ENCODE measurements around the gene SOX6. TPM values are rescaled to one million over a fixed set of nuclear protein-coding genes. Genes with fewer than 3 reads are reported as not detected.

Gene SOX6
- total RNA-seq, 4 donors from 2014 or later: 5.7 to 23.8 (median 18.4) TPM

DNA sequence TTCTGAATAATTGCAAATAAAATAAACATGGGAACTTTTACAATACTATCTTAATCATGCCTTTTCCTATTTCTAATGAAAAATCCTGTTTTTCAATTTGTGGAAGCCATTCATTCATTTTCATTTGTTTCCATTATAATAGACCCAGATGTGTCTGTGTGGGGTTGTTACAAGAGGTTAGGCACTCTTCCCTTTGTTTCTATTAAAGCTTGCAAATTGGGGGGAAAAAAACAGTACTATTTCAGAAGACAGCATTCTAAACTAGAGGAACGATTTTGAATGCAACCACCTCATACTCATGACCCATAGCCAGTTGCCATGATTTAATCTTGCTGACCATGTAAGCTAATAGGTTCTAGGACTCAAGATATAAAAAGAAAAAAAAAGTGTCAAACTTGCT, 175.5 kb downstream of the SOX6 start:
- H3K27ac ChIP-seq: no peak overlapping the region
- no peaks in the 10 kb centered on the region for H3K36me3 ChIP-seq
- no peaks in the 10 kb centered on the region for H3K9me3 ChIP-seq
- TF ChIP-seq, protein P1, sequence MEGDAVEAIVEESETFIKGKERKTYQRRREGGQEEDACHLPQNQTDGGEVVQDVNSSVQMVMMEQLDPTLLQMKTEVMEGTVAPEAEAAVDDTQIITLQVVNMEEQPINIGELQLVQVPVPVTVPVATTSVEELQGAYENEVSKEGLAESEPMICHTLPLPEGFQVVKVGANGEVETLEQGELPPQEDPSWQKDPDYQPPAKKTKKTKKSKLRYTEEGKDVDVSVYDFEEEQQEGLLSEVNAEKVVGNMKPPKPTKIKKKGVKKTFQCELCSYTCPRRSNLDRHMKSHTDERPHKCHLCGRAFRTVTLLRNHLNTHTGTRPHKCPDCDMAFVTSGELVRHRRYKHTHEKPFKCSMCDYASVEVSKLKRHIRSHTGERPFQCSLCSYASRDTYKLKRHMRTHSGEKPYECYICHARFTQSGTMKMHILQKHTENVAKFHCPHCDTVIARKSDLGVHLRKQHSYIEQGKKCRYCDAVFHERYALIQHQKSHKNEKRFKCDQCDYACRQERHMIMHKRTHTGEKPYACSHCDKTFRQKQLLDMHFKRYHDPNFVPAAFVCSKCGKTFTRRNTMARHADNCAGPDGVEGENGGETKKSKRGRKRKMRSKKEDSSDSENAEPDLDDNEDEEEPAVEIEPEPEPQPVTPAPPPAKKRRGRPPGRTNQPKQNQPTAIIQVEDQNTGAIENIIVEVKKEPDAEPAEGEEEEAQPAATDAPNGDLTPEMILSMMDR (IDR thresholded peaks at IDR 0.05): no peak
- no peak for TF ChIP-seq POLR2A (IDR thresholded peaks at IDR 0.05)
- no peaks in the 10 kb centered on the region for H3K27me3 ChIP-seq
- no peak overlapping the region for H3K4me3 ChIP-seq
- H3K4me1 ChIP-seq: no peaks in the 10 kb centered on the region
- WGBS, 2 donors: 90 to 96% methylated on average over 1 of the region's 1 CpG
- DNase-seq (ENCODE audit: low spot score in 2 of 2): no peak

GRCh38 chr11:16179676-16180075, 176.7 kb downstream of the SOX6 start:
- DNase-seq (ENCODE audit: low spot score in 2 of 2): no peak
- TF ChIP-seq POLR2A (IDR thresholded peaks at IDR 0.05): no peak
- TF ChIP-seq, protein P1 (IDR thresholded peaks at IDR 0.05): no peak
- TF ChIP-seq EP300 (IDR thresholded peaks at IDR 0.05): no peak
- WGBS, 2 donors: 61 to 76% methylated on average over 3 of the region's 3 CpGs
- Histone ChIP-seq H3K36me3 (no peaks in the 10 kb centered on the region), H3K4me3 (no peak overlapping the region), H3K27ac (no peak overlapping the region), H3K27me3 (no peaks in the 10 kb centered on the region), H3K4me1 (no peaks in the 10 kb centered on the region), H3K9me3 (no peaks in the 10 kb centered on the region)

DNA sequence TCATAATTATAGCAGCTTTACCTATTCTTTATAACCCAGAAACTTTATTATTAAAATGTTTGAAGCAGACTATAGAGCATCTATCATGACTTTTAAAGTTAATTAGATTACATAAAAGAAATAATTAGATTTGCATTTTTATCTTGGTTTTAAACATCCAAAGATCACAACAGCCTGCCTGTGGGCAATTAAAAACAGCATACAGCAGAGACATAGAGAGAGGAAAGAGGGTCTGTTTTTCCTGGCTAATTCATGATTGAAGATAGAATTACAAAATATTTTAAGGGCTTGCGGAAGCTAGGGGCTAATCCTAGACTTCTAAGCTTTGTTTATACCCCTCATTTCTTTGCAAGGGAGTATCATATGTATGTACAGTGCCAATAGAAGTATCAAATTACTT, 178.1 kb downstream of the SOX6 start:
- no peak overlapping the region for H3K27ac ChIP-seq
- H3K4me3 ChIP-seq: no peak overlapping the region
- TF ChIP-seq EP300 (IDR thresholded peaks at IDR 0.05) (no peak), POLR2A (IDR thresholded peaks at IDR 0.05) (no peak)
- TF ChIP-seq, protein P1 (IDR thresholded peaks at IDR 0.05): no peak
- DNase-seq (ENCODE audit: low spot score in 2 of 2): no peak
- no peaks in the 10 kb centered on the region for H3K36me3 ChIP-seq
- H3K9me3 ChIP-seq: no peaks in the 10 kb centered on the region
- no peaks in the 10 kb centered on the region for H3K4me1 ChIP-seq
- H3K27me3 ChIP-seq: no peaks in the 10 kb centered on the region
- 98% methylated on average over 1 of the region's 1 CpG for WGBS, 2 donors

DNA sequence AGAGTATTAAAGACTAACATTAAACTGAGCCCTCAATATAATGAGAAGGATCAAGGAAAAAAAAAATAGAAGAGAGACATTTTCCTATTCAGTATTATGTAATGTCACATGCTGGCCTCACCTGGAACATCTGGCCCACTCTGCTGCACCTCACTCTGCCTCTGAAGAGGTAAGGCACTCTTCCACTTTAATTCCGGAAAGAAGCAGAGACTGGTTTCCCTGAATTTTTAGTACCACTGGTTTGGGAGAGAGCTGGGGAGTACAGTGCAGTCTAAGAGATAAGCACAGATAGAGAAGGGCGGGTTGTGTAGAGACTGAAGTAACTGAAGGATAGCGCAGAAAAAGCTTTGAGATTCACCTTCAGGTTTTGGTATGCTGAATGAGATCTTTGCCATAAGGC, 178.7 kb downstream of the SOX6 start:
- WGBS, 2 donors: 95% methylated on average over 3 of the region's 3 CpGs
- no peak for DNase-seq (ENCODE audit: low spot score in 2 of 2)
- no peaks in the 10 kb centered on the region for H3K9me3 ChIP-seq
- no peaks in the 10 kb centered on the region for H3K27me3 ChIP-seq
- no peak overlapping the region for H3K4me3 ChIP-seq
- no peaks in the 10 kb centered on the region for H3K4me1 ChIP-seq
- H3K36me3 ChIP-seq: no peaks in the 10 kb centered on the region
- no peak overlapping the region for H3K27ac ChIP-seq
- TF ChIP-seq POLR2A (IDR thresholded peaks at IDR 0.05): no peak
- TF ChIP-seq EP300 (IDR thresholded peaks at IDR 0.05): no peak
- TF ChIP-seq, protein P1 (IDR thresholded peaks at IDR 0.05): no peak

- TF ChIP-seq, protein P1 (IDR thresholded peaks at IDR 0.05): no peak
- TF ChIP-seq POLR2A (IDR thresholded peaks at IDR 0.05) (no peak), EP300 (IDR thresholded peaks at IDR 0.05) (no peak)
- Histone ChIP-seq H3K27me3 (no peaks in the 10 kb centered on the region), H3K4me3 (no peak overlapping the region), H3K27ac (no peak overlapping the region), H3K4me1 (peaks cover 0 to 14% (median 0%) of the 10 kb centered on the region in 4 donors), H3K9me3 (no peaks in the 10 kb centered on the region), H3K36me3 (no peaks in the 10 kb centered on the region)
- no peak for DNase-seq (ENCODE audit: low spot score in 2 of 2)
Observed at GRCh38 chr11:16173798-16174197, 182.5 kb downstream of the SOX6 start.
